DOHH2 (cell line): ENCODE measurements around the gene FLYWCH2.

Experiments
- CTCF ChIP-seq: fragments of 200-600 bp; sonication (generic); IDR thresholded peaks from one replicate; pipeline ENCODE4 v1.5.1; 2014; ENCODE audit warnings: antibody characterized with exemption, mild to moderate bottlenecking, low read depth, low read length; ENCODE audit not compliant: poor library complexity, severe bottlenecking
- EZH2phosphoT487 ChIP-seq: fragments of 200-600 bp; sonication (generic); IDR thresholded peaks from 2 replicates; pipeline ENCODE4 v1.6.1; 2017; ENCODE audit warnings: borderline replicate concordance, mild to moderate bottlenecking, antibody characterized with exemption, low read length, moderate library complexity, mixed read lengths

GRCh38 chr16:2930236-2930635 is 47.2 kb downstream of the FLYWCH2 start:
- TF ChIP-seq CTCF (no peak), EZH2phosphoT487 (no peak)
